ENCODE measurements around the gene DENND10.
"Not testable (repeated sequence)": the region's sequence is repeated elsewhere in the genome, so short reads cannot be mapped to it uniquely, and the experiment has no call there.

The DENND10 gene

GRCh38 chr10:119100434-119101238 is 3.3 kb upstream of the DENND10 start:
- no peak for DNase-seq

GRCh38 chr10:119101366-119102098 is 2.4 kb upstream of the DENND10 start:
- DNase-seq: no peak

DNA sequence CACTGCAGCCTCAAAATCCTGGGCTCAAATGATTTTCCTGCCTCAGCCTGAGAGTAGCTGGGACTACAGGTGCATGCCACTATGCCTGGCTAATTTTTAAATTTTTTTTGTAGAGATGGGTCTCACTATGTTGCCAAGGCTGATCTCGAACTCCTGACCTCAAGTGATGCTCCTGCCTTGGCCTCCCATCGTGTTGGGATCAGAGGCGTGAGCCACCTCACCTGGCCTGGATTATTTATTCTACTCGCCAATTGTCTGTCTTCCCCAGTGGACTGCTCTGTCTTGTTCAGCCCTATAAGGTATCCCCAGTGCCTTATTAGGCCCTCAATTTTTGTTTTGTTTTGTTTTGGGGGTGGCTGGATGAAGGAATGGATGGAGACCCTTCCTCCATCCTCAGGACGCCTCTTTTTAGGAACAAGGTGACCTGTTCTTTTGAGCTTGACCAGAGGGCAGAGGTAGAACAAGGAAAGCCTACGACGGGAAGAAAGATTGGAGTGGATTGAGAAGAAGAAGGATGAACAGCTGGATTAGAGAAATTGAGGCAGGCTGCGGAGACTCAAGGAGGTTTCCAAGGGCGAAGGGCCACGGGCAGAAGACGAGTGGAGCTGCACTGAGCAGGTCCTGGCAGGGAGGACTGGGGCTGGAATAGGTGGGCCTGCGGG is 541 bp upstream of the DENND10 start:
- peak; percentile 29 for DNase-seq

GRCh38 chr10:119104654-119105015 is 722 bp downstream of the DENND10 start:
- no peak for DNase-seq

GRCh38 chr10:119105155-119105554 is 1.2 kb downstream of the DENND10 start:
- no peak for DNase-seq

GRCh38 chr10:119105899-119106298 is 2.0 kb downstream of the DENND10 start:
- DNase-seq: not testable (repeated sequence)

DNA sequence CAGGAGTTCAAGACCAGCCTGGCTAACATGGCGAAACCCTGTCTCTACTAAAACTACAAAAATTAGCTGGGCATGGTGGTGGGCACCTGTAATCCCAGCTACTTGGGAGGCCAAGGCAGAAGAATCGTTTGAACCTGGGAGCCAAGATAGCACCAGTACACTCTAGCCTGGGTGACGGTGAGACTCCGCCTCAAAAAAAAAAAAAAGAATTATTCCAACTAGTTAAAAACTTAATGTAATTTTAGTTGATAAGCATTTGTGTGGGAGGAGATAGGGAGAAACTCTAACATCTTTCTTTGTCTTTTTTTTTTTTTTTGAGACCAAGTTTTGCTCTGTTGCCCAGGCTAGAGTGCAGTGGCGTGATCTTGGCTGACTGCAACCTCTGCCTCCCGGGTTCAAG is 3.2 kb downstream of the DENND10 start:
- DNase-seq: not testable (repeated sequence)

GRCh38 chr10:119107771-119108170 is 3.9 kb downstream of the DENND10 start:
- not testable (repeated sequence) for DNase-seq

GRCh38 chr10:119112056-119112455 is 8.1 kb downstream of the DENND10 start:
- no peak for DNase-seq

- no peak for DNase-seq
Observed at GRCh38 chr10:119113751-119114732, 10.1 kb downstream of the DENND10 start.

DNA sequence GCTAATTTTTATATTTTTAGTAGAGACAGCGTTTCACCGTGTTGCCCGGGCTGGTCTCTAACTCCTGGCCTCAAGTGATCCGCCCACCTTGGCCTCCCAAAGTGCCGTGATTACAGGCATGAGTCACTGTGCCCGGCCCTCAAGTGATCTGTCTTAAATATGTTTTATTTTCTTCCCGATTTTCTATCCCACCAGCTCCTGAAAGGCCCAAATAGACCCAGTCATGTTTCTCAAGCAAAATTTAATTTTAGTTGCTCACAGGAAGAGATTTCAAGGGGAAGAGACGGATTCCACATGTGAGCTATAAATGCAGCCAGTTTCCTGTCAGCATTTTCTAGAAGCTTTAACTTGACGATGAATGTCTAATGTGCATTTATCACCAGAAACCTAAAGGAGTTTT is 12.0 kb downstream of the DENND10 start:
- DNase-seq: no peak

GRCh38 chr10:119116326-119116951 is 12.5 kb downstream of the DENND10 start:
- DNase-seq: no peak

- DNase-seq: no peak
Observed at GRCh38 chr10:119118231-119118630, 14.3 kb downstream of the DENND10 start.

DNA sequence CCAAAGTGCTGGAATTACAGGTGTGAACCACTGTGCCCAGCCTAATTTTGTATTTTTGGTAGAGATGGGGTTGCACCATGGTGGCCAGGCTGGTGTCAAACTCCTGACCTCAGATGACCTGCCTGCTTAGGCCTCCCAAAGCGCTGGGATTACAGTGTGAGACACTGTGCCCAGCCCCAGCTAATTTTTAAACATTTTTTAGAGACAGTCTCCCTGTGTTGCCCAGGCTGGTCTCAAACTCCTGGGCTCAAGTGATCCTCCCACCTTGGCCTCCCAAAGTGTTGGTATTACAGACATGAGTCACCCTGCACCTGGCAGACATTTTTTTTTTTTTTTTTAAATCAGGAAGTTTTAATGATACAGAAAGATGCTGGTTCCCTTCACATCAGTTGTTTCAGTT is 15.5 kb downstream of the DENND10 start:
- DNase-seq: no peak

- DNase-seq: peak; percentile 55
Observed at GRCh38 chr10:119120413-119120867, 16.5 kb downstream of the DENND10 start.

GRCh38 chr10:119120875-119121274 is 17.0 kb downstream of the DENND10 start:
- DNase-seq: no peak

DNA sequence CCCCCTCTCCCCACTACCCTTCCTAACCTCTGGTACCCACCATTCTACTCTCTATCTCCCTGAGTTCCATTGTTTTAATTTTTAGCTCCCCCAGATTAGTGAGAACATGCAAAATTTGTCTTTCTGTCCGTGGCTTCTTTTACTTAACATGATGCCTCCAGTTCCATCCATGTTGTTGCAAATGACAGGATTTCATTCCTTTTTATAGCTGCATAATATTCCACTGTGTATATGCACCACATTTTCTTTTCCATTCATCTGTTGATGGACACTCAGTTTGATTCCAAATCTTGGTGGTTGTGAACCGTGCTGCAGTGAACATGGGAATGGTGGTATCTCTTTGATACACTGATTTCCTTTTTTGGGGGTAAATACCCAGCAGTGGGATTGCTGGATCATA is 22.0 kb downstream of the DENND10 start:
- no peak for DNase-seq

GRCh38 chr10:119129721-119130120 is 25.8 kb downstream of the DENND10 start:
- no peak for DNase-seq

DNA sequence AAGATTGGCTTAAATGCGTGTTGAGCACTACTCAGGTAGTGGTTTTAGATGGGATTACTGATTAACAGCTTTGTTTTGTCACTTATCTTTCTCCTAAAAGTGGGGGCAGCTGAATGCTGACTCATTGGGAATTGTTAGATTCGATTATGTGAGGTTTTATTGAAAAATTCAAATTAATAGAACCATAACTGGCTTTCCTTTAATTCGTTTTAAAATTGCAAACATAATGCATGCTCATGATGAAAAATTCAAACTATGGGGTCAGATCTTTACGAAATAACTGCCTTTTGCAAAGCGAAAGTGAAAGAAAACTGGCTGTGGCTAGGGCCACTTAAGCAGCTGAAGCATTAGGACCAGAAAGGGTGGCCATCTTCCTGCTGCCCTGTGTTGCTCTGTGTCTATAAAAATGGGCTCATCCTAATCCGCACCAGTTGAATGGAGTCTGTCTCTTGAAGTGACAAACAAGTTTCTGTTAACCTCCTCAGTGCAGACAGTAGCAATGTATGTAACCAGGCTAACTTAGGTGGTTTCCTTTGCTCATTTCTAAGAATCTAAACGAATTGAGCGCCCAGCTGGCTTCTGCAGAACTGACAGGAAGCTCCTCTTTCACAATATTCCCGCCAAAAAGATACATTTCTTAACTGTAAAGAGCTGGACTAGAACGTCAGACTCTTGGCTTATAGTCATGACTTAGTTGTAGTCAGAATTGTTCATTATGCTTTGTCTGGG is 27.8 kb downstream of the DENND10 start:
- DNase-seq: peak; percentile 56

- DNase-seq: no peak
Observed at GRCh38 chr10:119132521-119133345, 28.8 kb downstream of the DENND10 start.
